Mucosa of descending colon (tissue), 3 donors: ENCODE measurements around the gene SLFN12L. TPM values are rescaled to one million over a fixed set of nuclear protein-coding genes. Genes with fewer than 3 reads are reported as not detected.

ENCODE experiments used
- ATAC-seq: fragments of 200-7000 bp; cut with Tn5 transposase; one replicate; pipeline ENCODE4 v1.9.1; 2020; ENCODE audit warnings: mild to moderate bottlenecking, moderate library complexity
- DNase-seq, 3 donors: peaks; one replicate each; pipeline ENCODE4 v3.0.0-alpha.2; 2020
- H3K36me3 ChIP-seq: fragments of 200-600 bp; one replicate; pipeline ENCODE4 v1.8.0; 2021; ENCODE audit warnings: low read depth, mild to moderate bottlenecking
- H3K4me1 ChIP-seq: fragments of 200-600 bp; one replicate; pipeline ENCODE4 v1.8.0; 2021; ENCODE audit warnings: low read depth, mild to moderate bottlenecking
- H3K4me3 ChIP-seq: fragments of 200-600 bp; one replicate; pipeline ENCODE4 v1.8.0; 2021; ENCODE audit warnings: mild to moderate bottlenecking
- H3K9me3 ChIP-seq: fragments of 200-600 bp; one replicate; pipeline ENCODE4 v1.8.0; 2021; ENCODE audit warnings: mild to moderate bottlenecking
- CTCF ChIP-seq: fragments of 200-600 bp; IDR thresholded peaks from one replicate; pipeline ENCODE4 v1.8.0; 2022; ENCODE audit warnings: antibody characterized with exemption, mild to moderate bottlenecking
- intact Hi-C, 2 donors: fragments of 100-400 bp; cut with DNase I in 1 of 2; cut with micrococcal nuclease in 1 of 2; formaldehyde crosslinking; loops; one replicate each; pipeline versions ENCODE4 v1.11.0 to v1.11.1; 2022; cut with DNase I, micrococcal nuclease
- total RNA-seq, 3 donors: library from RNA; stranded (reverse); fragmentation: NEBNext Ultra II Directional in 2 of 3; extraction: Animal tissue kit (Norgen Biotek cat#: 25700) in 2 of 3; gene quantifications; one replicate each; pipeline versions ENCODE4 v1.2.1 to v1.2.4, GENCODE V29; 2021 to 2023
- donor health status: DM: no; HTN: no; CAD: no; lungs with moderate emphysema.
- donor health status: DM: no; HTN: no; CAD: no.
- donor health status: DM: no; HTN: yes; CAD: no.

SLFN12L gene
- total RNA-seq, 3 donors from 2014 or later = 1.5 to 2.9 (median 2.9) TPM

DNA sequence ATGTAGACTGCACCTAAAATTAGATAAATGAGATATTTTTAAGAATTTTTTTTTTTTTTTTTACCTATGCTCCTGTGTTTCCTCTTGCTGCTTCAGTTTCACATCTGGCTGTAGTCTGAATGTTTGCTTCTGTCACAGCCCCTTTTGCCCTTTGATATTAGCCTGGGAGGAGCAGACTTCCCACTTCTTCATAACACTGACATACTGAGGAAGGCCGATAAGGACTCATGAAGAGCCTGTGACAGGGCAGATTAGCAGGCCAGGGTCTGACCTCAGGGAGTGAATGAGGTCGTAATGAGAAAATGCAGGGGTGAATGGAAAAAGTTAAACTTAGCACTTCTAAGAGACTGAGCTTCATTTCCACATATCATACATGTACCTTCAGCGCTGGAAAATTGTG, 23.2 kb upstream of the SLFN12L start, which contains the start of gene SLFN14:
TSS of gene SLFN14 (minus strand) at position 117 of the 400 bp plus-strand sequence. CDS start 2,757 bp downstream, outside the sequence.
- no peak within 1 kb of the TSS for H3K4me3 ChIP-seq
- no peaks in the 10 kb centered on the region for H3K36me3 ChIP-seq
- no peak for DNase-seq
- H3K4me1 ChIP-seq = no peaks in the 10 kb centered on the region
- no peak for TF ChIP-seq CTCF
- no peaks in the 10 kb centered on the region for H3K9me3 ChIP-seq
- intact Hi-C loops = no loop called here
- no peak for ATAC-seq

GRCh38 chr17:35559495-35560210, 22.2 kb upstream of the SLFN12L start:
- no peak for ATAC-seq
- H3K36me3 ChIP-seq = no peaks in the 10 kb centered on the region
- intact Hi-C loops = no loop called here
- no peak for TF ChIP-seq CTCF
- no peaks in the 10 kb centered on the region for H3K9me3 ChIP-seq
- no peak overlapping the region for H3K4me3 ChIP-seq
- H3K4me1 ChIP-seq = no peaks in the 10 kb centered on the region
- DNase-seq = no peak

GRCh38 chr17:35557353-35557752, 19.9 kb upstream of the SLFN12L start:
- no peak for ATAC-seq
- Histone ChIP-seq H3K4me1 (no peaks in the 10 kb centered on the region), H3K36me3 (no peaks in the 10 kb centered on the region), H3K9me3 (no peaks in the 10 kb centered on the region), H3K4me3 (no peak overlapping the region)
- intact Hi-C loops = no loop called here
- TF ChIP-seq CTCF = no peak
- DNase-seq = no peak

DNA sequence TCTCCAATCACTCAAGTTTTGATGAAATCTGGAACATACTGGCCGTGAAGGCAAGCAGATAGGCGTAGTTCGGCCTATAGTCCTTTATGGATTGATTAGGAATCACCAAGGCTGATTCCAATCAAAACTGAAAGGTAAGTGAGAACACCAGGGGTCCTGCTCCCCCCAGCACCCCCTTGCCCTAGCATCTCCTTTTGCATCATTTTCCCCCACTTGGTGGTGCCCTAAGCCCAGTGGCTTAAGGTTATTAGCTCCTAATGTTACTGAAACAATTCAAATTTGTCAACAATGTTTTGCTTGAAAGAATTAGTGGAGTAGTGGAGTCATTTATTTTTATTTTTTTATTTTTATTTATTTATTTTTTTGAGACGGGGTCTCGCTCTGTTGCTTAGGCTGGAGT, 18.2 kb upstream of the SLFN12L start:
- Histone ChIP-seq H3K4me3 (no peak overlapping the region), H3K4me1 (no peaks in the 10 kb centered on the region), H3K36me3 (no peaks in the 10 kb centered on the region), H3K9me3 (no peaks in the 10 kb centered on the region)
- ATAC-seq = no peak
- intact Hi-C loops = no loop called here
- no peak for TF ChIP-seq CTCF
- no peak for DNase-seq

DNA sequence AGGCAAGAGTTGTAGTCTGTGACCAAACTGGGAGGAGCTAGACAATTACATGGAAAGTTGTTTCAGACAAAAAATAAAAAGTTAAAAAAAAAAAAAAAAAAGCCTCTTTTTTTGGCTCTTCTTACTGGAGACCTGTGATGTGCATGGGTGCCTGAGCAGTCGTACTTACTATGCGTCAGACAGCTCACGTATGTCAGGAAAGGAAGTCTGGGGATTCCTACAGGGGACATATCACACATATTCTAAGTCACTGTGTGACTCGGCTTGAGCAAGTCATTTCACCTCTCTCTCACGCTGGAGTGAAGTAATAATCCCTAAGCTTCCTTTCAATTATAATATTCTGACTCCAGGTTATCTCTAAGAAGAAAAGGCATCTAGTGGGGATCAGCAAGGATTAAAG, 17.2 kb upstream of the SLFN12L start:
- DNase-seq (no peak), ATAC-seq (no peak)
- Histone ChIP-seq H3K4me1 (no peaks in the 10 kb centered on the region), H3K4me3 (no peak overlapping the region), H3K36me3 (no peaks in the 10 kb centered on the region), H3K9me3 (no peaks in the 10 kb centered on the region)
- no peak for TF ChIP-seq CTCF
- intact Hi-C loops = no loop called here
